ENCODE data around the gene SBF2. TPM values are rescaled to one million over a fixed set of nuclear protein-coding genes. Genes with fewer than 3 reads are reported as not detected.

The SBF2 gene
- 7.6 and 13.8 TPM in 2 replicates for total RNA-seq (2014; rRNA removed; shearing (Covaris generic); ENCODE audit: low replicate concordance)

DNA sequence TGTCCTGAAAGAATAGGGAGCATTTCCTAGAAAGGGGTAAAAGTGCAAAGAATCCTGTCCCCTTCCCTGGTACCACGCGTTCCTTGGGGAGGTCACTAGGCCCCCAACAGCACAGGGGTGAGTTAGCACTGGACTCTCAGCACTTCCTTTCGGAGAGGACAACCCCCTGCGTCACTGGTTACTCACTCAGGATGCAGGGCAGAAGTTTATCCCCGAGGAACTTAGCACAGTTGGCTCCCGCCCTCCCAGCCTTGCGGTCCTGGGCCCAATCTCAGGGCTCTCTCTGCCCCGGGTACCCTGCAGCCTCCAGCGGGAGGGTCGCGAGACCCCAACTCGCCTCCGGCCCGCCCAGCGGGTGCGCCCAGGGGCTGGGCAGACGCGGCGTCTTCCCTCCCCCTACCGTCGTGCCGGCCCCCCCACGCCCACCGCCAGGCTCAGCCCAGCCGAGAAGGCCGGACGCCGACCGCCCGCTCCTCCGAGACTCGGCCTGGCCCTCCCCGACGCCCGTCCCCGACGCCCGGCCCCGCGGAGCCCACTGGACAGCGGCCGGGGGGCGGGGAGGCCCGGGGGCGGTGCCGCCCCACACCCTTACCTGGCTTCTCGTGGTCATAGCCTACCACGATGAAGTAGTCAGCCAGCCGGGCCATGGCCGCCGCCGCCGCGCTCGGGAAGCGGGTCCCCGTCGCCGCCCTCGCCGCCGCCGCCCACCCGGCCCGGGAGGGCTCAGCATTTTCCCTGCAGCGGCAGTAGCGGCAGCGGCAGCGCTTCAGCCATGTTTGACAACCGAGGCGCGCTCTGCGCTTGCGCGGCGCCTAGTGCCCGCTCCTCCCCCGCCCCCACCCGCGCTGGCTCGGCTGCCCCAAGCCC, at the start of gene SBF2:
SBF2 (minus strand) TSS at position 797 of the 867 bp plus-strand sequence; CDS start at position 647, 150 bp downstream.
- no peaks in the 10 kb centered on the region for H3K27me3 ChIP-seq (ENCODE audit: low read length)
- peak within 1 kb of the TSS; percentile 92 for H3K4me2 ChIP-seq (ENCODE audit: low read depth, low read length, poor library complexity, severe bottlenecking)
- H3K9ac ChIP-seq (ENCODE audit: low read length): peak within 1 kb of the TSS; percentile 81
- H3K79me2 ChIP-seq (ENCODE audit: low read length): no peaks in the 10 kb centered on the region
- DNase-seq: peak; percentile 90
- peak within 1 kb of the TSS; percentile 89 for H3K4me3 ChIP-seq (ENCODE audit: low read length)
- H4K20me1 ChIP-seq (ENCODE audit: insufficient read depth, low read depth, low read length): peaks cover 5% of the 10 kb centered on the region; the same call in 1 of the 2 replicates
- H3K36me3 ChIP-seq (ENCODE audit: insufficient read depth, low read length): no peaks in the 10 kb centered on the region
- H2AFZ ChIP-seq (ENCODE audit: low read length): peak within 1 kb of the TSS; percentile 100
- no peak within 1 kb of the TSS for H3K27ac ChIP-seq (ENCODE audit: low read length)
- H3K9me3 ChIP-seq (ENCODE audit: low read length): no peaks in the 10 kb centered on the region
- H3K4me1 ChIP-seq (ENCODE audit: low read length): peaks cover 15% of the 10 kb centered on the region
- H3K9me2 ChIP-seq (replicated peaks; ENCODE audit: insufficient read depth, low read length): no peaks in the 10 kb centered on the region

DNA sequence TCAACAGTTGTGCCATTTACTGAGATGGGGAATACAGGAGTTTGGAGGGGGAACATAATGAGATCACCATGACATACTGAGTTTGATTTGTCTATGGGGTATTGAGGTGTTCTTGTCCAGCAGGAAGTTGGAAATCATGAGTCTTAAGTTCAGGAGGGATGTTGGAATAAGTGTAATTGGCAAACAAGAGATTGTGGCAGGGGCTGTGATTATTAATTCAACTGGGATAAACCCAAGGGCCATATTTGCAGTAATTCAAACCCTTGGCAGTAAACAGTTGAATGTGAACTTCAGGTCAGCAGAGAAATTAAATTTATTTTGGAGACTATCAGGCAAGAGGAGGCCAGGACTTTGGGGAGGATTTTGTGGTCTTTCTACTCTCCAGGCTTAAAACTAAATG, 44.3 kb upstream of the SBF2 start:
- DNase-seq: no peak
- no peak overlapping the region for H2AFZ ChIP-seq (ENCODE audit: low read length)
- no peak overlapping the region for H3K27ac ChIP-seq (ENCODE audit: low read length)
- no peak overlapping the region for H3K4me2 ChIP-seq (ENCODE audit: low read depth, low read length, poor library complexity, severe bottlenecking)
- H3K9me2 ChIP-seq (replicated peaks; ENCODE audit: insufficient read depth, low read length): no peaks in the 10 kb centered on the region
- H3K27me3 ChIP-seq (ENCODE audit: low read length): no peaks in the 10 kb centered on the region
- no peaks in the 10 kb centered on the region for H3K79me2 ChIP-seq (ENCODE audit: low read length)
- no peak overlapping the region for H3K4me3 ChIP-seq (ENCODE audit: low read length)
- no peaks in the 10 kb centered on the region for H3K4me1 ChIP-seq (ENCODE audit: low read length)
- no peaks in the 10 kb centered on the region for H3K9me3 ChIP-seq (ENCODE audit: low read length)
- no peaks in the 10 kb centered on the region for H3K36me3 ChIP-seq (ENCODE audit: insufficient read depth, low read length)
- H4K20me1 ChIP-seq (ENCODE audit: insufficient read depth, low read depth, low read length): no peaks in the 10 kb centered on the region
- H3K9ac ChIP-seq (ENCODE audit: low read length): no peak overlapping the region

DNA sequence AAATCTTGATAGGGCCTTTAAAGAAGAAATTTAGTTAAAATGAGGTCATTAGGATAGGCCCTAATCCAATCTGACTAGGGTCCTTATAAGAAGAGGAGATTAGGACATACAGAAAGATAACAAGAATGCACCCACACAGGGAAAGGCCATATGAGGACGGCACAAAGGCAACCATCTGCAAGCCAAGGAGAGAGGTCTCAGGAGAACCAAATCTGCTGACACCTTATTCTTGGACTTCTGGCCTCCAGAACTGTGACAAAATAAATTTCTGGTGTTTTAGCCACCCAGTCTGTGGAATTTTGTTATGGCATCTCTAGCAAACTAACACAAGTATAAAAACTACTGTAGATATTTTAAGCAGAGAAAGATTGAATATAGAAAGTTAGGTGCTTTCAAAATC, 39.5 kb upstream of the SBF2 start:
- Histone ChIP-seq H3K9me3 (ENCODE audit: low read length) (no peaks in the 10 kb centered on the region), H3K4me1 (ENCODE audit: low read length) (no peaks in the 10 kb centered on the region), H3K27ac (ENCODE audit: low read length) (no peak overlapping the region), H3K9ac (ENCODE audit: low read length) (no peak overlapping the region), H3K4me2 (ENCODE audit: low read depth, low read length, poor library complexity, severe bottlenecking) (no peak overlapping the region), H3K36me3 (ENCODE audit: insufficient read depth, low read length) (no peaks in the 10 kb centered on the region), H3K27me3 (ENCODE audit: low read length) (no peaks in the 10 kb centered on the region), H3K79me2 (ENCODE audit: low read length) (no peaks in the 10 kb centered on the region), H2AFZ (ENCODE audit: low read length) (no peak overlapping the region), H3K9me2 (replicated peaks; ENCODE audit: insufficient read depth, low read length) (no peaks in the 10 kb centered on the region), H3K4me3 (ENCODE audit: low read length) (no peak overlapping the region), H4K20me1 (ENCODE audit: insufficient read depth, low read depth, low read length) (no peaks in the 10 kb centered on the region)
- no peak for DNase-seq

DNA sequence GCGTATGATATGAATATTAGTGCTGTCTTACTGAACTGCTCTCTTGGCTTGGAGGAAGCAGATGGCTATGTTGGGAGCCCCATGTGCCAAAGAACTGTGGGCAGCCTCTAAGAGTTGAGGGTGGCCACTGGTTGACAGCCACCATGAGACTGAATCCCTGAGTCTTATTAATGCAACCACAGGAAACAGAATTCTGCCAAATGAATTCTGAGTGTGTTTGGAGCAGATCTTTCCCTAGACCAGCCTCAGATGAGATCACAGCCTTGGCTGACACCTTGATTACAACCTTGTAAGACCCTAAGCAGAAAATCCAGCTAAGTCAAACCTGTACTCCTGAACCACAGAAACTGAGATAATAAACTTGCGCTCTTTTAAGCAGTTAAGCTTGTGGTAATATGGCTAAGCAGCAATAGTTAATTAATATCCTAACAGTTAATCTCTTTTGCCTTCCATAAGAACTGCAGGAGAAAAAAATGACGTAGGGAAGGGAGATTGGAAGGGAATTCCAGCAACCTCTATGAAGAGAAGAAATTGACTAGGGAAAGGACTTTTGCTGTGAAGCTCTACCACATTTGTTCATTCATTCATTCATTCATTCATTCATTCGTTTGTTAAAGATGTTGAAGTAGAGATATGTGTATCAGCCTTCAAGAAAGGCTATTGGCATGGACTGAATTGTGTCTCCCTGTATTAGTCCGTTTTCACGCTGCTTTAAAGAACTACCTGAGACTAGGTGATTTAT, 37.7 kb upstream of the SBF2 start:
- no peaks in the 10 kb centered on the region for H3K27me3 ChIP-seq (ENCODE audit: low read length)
- H3K4me2 ChIP-seq (ENCODE audit: low read depth, low read length, poor library complexity, severe bottlenecking): no peak overlapping the region
- no peak for DNase-seq
- no peak overlapping the region for H2AFZ ChIP-seq (ENCODE audit: low read length)
- no peaks in the 10 kb centered on the region for H3K9me3 ChIP-seq (ENCODE audit: low read length)
- H3K36me3 ChIP-seq (ENCODE audit: insufficient read depth, low read length): no peaks in the 10 kb centered on the region
- no peak overlapping the region for H3K9ac ChIP-seq (ENCODE audit: low read length)
- H3K4me3 ChIP-seq (ENCODE audit: low read length): no peak overlapping the region
- no peaks in the 10 kb centered on the region for H3K79me2 ChIP-seq (ENCODE audit: low read length)
- no peaks in the 10 kb centered on the region for H3K9me2 ChIP-seq (replicated peaks; ENCODE audit: insufficient read depth, low read length)
- H3K4me1 ChIP-seq (ENCODE audit: low read length): no peaks in the 10 kb centered on the region
- no peaks in the 10 kb centered on the region for H4K20me1 ChIP-seq (ENCODE audit: insufficient read depth, low read depth, low read length)
- H3K27ac ChIP-seq (ENCODE audit: low read length): no peak overlapping the region

DNA sequence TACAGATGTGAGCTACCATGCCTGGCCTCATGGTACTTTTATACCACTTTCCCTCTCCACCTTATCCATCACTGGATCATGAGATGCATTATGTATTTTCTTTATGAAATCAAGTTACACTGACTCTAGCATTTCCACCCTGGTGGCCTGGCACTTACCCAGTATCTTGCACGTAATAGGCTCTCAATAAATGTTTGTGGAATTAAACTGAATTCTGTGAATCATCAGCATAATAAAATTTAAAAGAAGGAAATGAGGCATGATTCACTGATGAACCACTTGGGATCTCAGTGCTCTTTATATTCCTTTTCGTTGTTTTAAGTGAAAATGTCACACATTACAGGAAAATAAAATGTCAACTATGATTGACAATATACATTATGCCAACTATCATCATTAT, 35.9 kb upstream of the SBF2 start:
- H4K20me1 ChIP-seq (ENCODE audit: insufficient read depth, low read depth, low read length): no peaks in the 10 kb centered on the region
- no peak for DNase-seq
- H3K79me2 ChIP-seq (ENCODE audit: low read length): no peaks in the 10 kb centered on the region
- no peak overlapping the region for H3K4me3 ChIP-seq (ENCODE audit: low read length)
- H3K4me2 ChIP-seq (ENCODE audit: low read depth, low read length, poor library complexity, severe bottlenecking): no peak overlapping the region
- H2AFZ ChIP-seq (ENCODE audit: low read length): no peak overlapping the region
- H3K27ac ChIP-seq (ENCODE audit: low read length): no peak overlapping the region
- H3K36me3 ChIP-seq (ENCODE audit: insufficient read depth, low read length): no peaks in the 10 kb centered on the region
- H3K27me3 ChIP-seq (ENCODE audit: low read length): no peaks in the 10 kb centered on the region
- no peak overlapping the region for H3K9ac ChIP-seq (ENCODE audit: low read length)
- no peaks in the 10 kb centered on the region for H3K9me2 ChIP-seq (replicated peaks; ENCODE audit: insufficient read depth, low read length)
- no peaks in the 10 kb centered on the region for H3K9me3 ChIP-seq (ENCODE audit: low read length)
- no peaks in the 10 kb centered on the region for H3K4me1 ChIP-seq (ENCODE audit: low read length)

DNA sequence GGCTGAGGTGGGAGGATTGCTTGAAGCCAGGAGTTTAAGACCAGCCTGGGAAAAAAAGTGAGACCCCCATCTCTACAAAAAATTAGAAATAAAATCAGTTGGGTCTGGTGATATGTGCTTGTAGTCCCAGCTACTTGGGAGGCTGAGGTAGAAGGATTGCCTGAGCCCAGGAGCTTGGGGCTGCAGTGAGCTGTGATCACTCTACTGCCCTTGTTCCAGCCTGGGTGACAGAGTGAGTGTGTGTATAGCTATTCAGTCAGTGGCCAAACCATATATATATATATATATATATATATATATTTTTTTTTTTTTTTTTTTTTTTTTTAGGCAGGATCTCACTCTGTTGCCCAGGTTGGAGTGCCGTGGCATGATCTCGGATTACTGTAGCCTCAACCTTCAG, 35.3 kb upstream of the SBF2 start:
- no peaks in the 10 kb centered on the region for H3K4me1 ChIP-seq (ENCODE audit: low read length)
- DNase-seq: no peak
- H2AFZ ChIP-seq (ENCODE audit: low read length): no peak overlapping the region
- no peak overlapping the region for H3K4me3 ChIP-seq (ENCODE audit: low read length)
- H3K9me2 ChIP-seq (replicated peaks; ENCODE audit: insufficient read depth, low read length): no peaks in the 10 kb centered on the region
- no peak overlapping the region for H3K4me2 ChIP-seq (ENCODE audit: low read depth, low read length, poor library complexity, severe bottlenecking)
- no peak overlapping the region for H3K27ac ChIP-seq (ENCODE audit: low read length)
- no peaks in the 10 kb centered on the region for H3K9me3 ChIP-seq (ENCODE audit: low read length)
- H3K9ac ChIP-seq (ENCODE audit: low read length): no peak overlapping the region
- H4K20me1 ChIP-seq (ENCODE audit: insufficient read depth, low read depth, low read length): no peaks in the 10 kb centered on the region
- H3K79me2 ChIP-seq (ENCODE audit: low read length): no peaks in the 10 kb centered on the region
- H3K36me3 ChIP-seq (ENCODE audit: insufficient read depth, low read length): no peaks in the 10 kb centered on the region
- H3K27me3 ChIP-seq (ENCODE audit: low read length): no peaks in the 10 kb centered on the region

DNA sequence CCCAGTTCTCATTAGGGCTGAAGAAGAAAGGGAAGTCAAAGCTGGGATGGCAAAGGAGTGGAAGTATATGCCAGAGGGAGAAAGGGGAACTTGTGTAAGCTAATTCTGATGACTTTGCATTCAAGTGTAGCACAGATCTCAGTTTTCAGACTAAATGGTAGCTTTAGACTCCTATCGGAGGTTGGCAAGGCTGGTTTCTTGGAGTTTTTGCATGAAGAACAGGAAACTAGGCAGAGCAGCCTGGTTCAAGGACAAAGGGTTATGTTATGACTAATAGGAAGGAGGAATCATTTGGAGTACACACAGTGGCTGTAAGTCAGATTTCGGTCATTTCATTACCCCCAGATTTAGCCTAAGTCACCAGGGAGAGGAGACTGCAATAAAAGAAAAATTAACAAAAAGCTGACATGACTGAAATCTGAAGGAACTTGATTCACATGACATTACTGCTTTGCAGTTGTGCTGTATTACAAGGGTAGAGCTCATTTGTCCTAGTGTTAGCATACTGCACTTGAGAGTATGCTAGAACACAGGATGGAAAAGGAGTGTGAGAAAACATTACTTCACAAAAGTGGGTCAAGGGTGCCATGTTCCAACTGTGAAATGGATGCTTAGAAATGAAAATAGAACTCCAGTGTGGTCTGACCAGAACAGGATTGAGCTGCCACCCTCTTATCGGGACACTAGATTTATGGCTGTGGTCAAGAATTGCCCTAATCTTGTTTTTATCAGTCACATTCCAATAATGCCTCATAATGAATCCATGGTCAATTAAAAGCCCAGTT, 34.5 kb upstream of the SBF2 start:
- H2AFZ ChIP-seq (ENCODE audit: low read length): no peak overlapping the region
- H3K9me2 ChIP-seq (replicated peaks; ENCODE audit: insufficient read depth, low read length): no peaks in the 10 kb centered on the region
- H3K9me3 ChIP-seq (ENCODE audit: low read length): no peaks in the 10 kb centered on the region
- no peaks in the 10 kb centered on the region for H3K79me2 ChIP-seq (ENCODE audit: low read length)
- no peak overlapping the region for H3K9ac ChIP-seq (ENCODE audit: low read length)
- H4K20me1 ChIP-seq (ENCODE audit: insufficient read depth, low read depth, low read length): no peaks in the 10 kb centered on the region
- no peaks in the 10 kb centered on the region for H3K36me3 ChIP-seq (ENCODE audit: insufficient read depth, low read length)
- H3K27ac ChIP-seq (ENCODE audit: low read length): no peak overlapping the region
- H3K4me1 ChIP-seq (ENCODE audit: low read length): no peaks in the 10 kb centered on the region
- no peak overlapping the region for H3K4me2 ChIP-seq (ENCODE audit: low read depth, low read length, poor library complexity, severe bottlenecking)
- DNase-seq: no peak
- H3K27me3 ChIP-seq (ENCODE audit: low read length): no peaks in the 10 kb centered on the region
- H3K4me3 ChIP-seq (ENCODE audit: low read length): no peak overlapping the region

DNA sequence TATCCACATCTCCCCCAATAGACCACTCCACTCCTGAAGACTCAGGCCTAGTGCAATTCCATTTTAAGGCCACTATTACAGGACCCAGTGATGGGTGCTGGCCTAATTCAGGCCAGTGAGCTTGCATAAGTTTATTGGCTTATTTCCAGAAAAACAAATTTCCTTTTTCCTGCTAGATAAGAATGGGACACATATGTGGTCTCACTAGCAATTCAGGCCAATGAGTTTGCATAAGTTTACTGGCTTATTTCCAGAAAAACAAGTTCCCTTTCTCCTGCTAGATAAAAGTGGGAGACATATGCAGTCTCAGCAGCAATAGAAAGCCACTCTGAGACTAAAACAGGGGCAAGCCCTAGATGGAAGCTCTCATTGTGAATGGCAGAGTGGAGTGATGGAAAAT, 33.2 kb upstream of the SBF2 start:
- Histone ChIP-seq H4K20me1 (ENCODE audit: insufficient read depth, low read depth, low read length) (no peaks in the 10 kb centered on the region), H3K27ac (ENCODE audit: low read length) (no peak overlapping the region), H3K9me2 (replicated peaks; ENCODE audit: insufficient read depth, low read length) (no peaks in the 10 kb centered on the region), H3K27me3 (ENCODE audit: low read length) (no peaks in the 10 kb centered on the region), H3K4me1 (ENCODE audit: low read length) (no peaks in the 10 kb centered on the region), H3K79me2 (ENCODE audit: low read length) (no peaks in the 10 kb centered on the region), H3K9me3 (ENCODE audit: low read length) (no peaks in the 10 kb centered on the region), H3K4me3 (ENCODE audit: low read length) (no peak overlapping the region), H3K36me3 (ENCODE audit: insufficient read depth, low read length) (no peaks in the 10 kb centered on the region), H2AFZ (ENCODE audit: low read length) (no peak overlapping the region), H3K9ac (ENCODE audit: low read length) (no peak overlapping the region), H3K4me2 (ENCODE audit: low read depth, low read length, poor library complexity, severe bottlenecking) (no peak overlapping the region)
- DNase-seq: no peak

Data from Karpas-422 (cell line).